Measurements from ENCODE around the gene TSPAN6.

DNA sequence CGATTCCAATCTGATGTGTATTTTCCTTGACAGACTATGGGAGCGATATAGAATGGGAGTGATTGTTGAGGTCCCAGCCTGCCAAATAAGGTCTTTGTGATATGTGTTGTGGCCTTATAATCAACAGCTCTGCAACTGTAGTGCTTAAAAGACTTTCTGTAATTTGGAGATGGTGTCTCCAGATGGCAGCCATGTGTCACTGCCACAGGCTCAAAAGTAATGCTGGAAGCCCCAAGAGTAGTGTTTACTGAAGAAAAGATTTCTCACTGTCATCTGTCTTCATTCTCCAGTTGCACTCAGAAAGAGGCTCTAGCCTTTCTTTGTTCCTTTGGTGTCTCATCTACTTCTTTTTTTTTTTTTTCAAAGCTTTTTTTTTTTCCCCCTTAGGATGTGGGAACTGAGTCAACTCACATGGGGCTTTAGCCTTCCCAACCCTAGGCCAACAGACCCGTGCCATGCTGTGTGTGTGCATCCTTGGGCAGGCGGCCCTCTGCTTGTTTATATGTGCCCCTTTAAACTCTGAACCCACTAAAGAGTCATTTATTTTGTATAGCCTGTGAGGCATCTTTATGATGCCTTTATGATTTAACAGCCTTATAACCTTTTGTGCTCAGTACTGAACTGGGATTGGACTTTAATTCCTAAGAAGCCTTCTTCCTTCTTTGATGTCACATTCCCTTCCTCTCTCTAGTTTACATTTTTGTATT lies 23.0 kb upstream of the TSPAN6 start:
- TF ChIP-seq, protein P1, sequence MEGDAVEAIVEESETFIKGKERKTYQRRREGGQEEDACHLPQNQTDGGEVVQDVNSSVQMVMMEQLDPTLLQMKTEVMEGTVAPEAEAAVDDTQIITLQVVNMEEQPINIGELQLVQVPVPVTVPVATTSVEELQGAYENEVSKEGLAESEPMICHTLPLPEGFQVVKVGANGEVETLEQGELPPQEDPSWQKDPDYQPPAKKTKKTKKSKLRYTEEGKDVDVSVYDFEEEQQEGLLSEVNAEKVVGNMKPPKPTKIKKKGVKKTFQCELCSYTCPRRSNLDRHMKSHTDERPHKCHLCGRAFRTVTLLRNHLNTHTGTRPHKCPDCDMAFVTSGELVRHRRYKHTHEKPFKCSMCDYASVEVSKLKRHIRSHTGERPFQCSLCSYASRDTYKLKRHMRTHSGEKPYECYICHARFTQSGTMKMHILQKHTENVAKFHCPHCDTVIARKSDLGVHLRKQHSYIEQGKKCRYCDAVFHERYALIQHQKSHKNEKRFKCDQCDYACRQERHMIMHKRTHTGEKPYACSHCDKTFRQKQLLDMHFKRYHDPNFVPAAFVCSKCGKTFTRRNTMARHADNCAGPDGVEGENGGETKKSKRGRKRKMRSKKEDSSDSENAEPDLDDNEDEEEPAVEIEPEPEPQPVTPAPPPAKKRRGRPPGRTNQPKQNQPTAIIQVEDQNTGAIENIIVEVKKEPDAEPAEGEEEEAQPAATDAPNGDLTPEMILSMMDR (IDR thresholded peaks at IDR 0.05), result no peak
- no peak for TF ChIP-seq POLR2A (IDR thresholded peaks at IDR 0.05)

Data from adrenal gland (tissue), 5 donors.